ENCODE data around the gene MOAP1. TPM values are rescaled to one million over a fixed set of nuclear protein-coding genes. Genes with fewer than 3 reads are reported as not detected.
"Not testable (repeated sequence)": the region's sequence is repeated elsewhere in the genome, so short reads cannot be mapped to it uniquely, and the experiment has no call there.

The MOAP1 gene
- total RNA-seq (2014; rRNA removed; shearing (Covaris generic)): 82.9 and 91.5 TPM in 2 replicates
- 39.3 and 45.6 TPM in 2 replicates for polyA plus RNA-seq (2015; cell fraction: cytosol; rRNA removed)
- polyA plus RNA-seq (2015; cell fraction: nucleus; rRNA removed): 29.8 and 30.5 TPM in 2 replicates

- in situ Hi-C loops (cut with HindIII; ENCODE audit: low pct_unique_long_range_greater_than_20kb, low sequenced_read_pairs): no loop called here
- DNase-seq (ENCODE audit: low read depth, low spot score): peak; percentile 92
Observed at GRCh38 chr14:93184391-93185348, at the start of gene MOAP1, which contains the start of gene LYSET. MOAP1 (minus strand) TSS chr14:93184897; CDS start chr14:93184242, 655 bp downstream. LYSET (plus strand) TSS chr14:93185317; CDS start chr14:93185406, 89 bp downstream.

- in situ Hi-C loops (cut with HindIII; ENCODE audit: low pct_unique_long_range_greater_than_20kb, low sequenced_read_pairs); DNase-seq (ENCODE audit: low read depth, low spot score): not testable (repeated sequence)
Observed at GRCh38 chr14:93233078-93233477, 48.4 kb upstream of the MOAP1 start.

- in situ Hi-C loops (cut with HindIII; ENCODE audit: low pct_unique_long_range_greater_than_20kb, low sequenced_read_pairs): no loop called here
- DNase-seq (ENCODE audit: low read depth, low spot score): no peak
Observed at GRCh38 chr14:93232159-93232558, 47.5 kb upstream of the MOAP1 start.

- DNase-seq (ENCODE audit: low read depth, low spot score): peak; percentile 34
- in situ Hi-C loops (cut with HindIII; ENCODE audit: low pct_unique_long_range_greater_than_20kb, low sequenced_read_pairs): no loop called here
Observed at GRCh38 chr14:93231129-93231979, 46.7 kb upstream of the MOAP1 start.

- in situ Hi-C loops (cut with HindIII; ENCODE audit: low pct_unique_long_range_greater_than_20kb, low sequenced_read_pairs): no loop called here
Observed at GRCh38 chr14:93230539-93230938, 45.8 kb upstream of the MOAP1 start.

GRCh38 chr14:93228550-93228949 is 43.9 kb upstream of the MOAP1 start:
- in situ Hi-C loops (cut with HindIII; ENCODE audit: low pct_unique_long_range_greater_than_20kb, low sequenced_read_pairs): no loop called here

More at GRCh38 chr14:93230539-93230938, 45.8 kb upstream of the MOAP1 start:
- no peak for DNase-seq (ENCODE audit: low read depth, low spot score)

GRCh38 chr14:93223565-93223964 is 38.9 kb upstream of the MOAP1 start:
- in situ Hi-C loops (cut with HindIII; ENCODE audit: low pct_unique_long_range_greater_than_20kb, low sequenced_read_pairs): no loop called here
- DNase-seq (ENCODE audit: low read depth, low spot score): no peak

More at GRCh38 chr14:93228550-93228949, 43.9 kb upstream of the MOAP1 start:
- DNase-seq (ENCODE audit: low read depth, low spot score): no peak

- DNase-seq (ENCODE audit: low read depth, low spot score): no peak
- in situ Hi-C loops (cut with HindIII; ENCODE audit: low pct_unique_long_range_greater_than_20kb, low sequenced_read_pairs): no loop called here
Observed at GRCh38 chr14:93220509-93220908, 35.8 kb upstream of the MOAP1 start.

GRCh38 chr14:93219103-93219726 is 34.5 kb upstream of the MOAP1 start:
- DNase-seq (ENCODE audit: low read depth, low spot score): peak; percentile 82
- in situ Hi-C loops (cut with HindIII; ENCODE audit: low pct_unique_long_range_greater_than_20kb, low sequenced_read_pairs): no loop called here

- in situ Hi-C loops (cut with HindIII; ENCODE audit: low pct_unique_long_range_greater_than_20kb, low sequenced_read_pairs): no loop called here
- DNase-seq (ENCODE audit: low read depth, low spot score): no peak
Observed at GRCh38 chr14:93214598-93214997, 29.9 kb upstream of the MOAP1 start.

GRCh38 chr14:93212432-93212831 is 27.7 kb upstream of the MOAP1 start:
- no peak for DNase-seq (ENCODE audit: low read depth, low spot score)
- in situ Hi-C loops (cut with HindIII; ENCODE audit: low pct_unique_long_range_greater_than_20kb, low sequenced_read_pairs): no loop called here

GRCh38 chr14:93207468-93208308 is 23.0 kb upstream of the MOAP1 start:
- peak; percentile 60 for DNase-seq (ENCODE audit: low read depth, low spot score)
- in situ Hi-C loops (cut with HindIII; ENCODE audit: low pct_unique_long_range_greater_than_20kb, low sequenced_read_pairs): no loop called here

GRCh38 chr14:93206793-93207467 is 22.2 kb upstream of the MOAP1 start, which contains the start of the genes GON7 and UBR7:
GON7 (minus strand) TSS chr14:93207065; CDS start chr14:93207037, 28 bp downstream.
UBR7 (plus strand) TSS chr14:93207256; CDS start chr14:93207292, 36 bp downstream.
- in situ Hi-C loops (cut with HindIII; ENCODE audit: low pct_unique_long_range_greater_than_20kb, low sequenced_read_pairs): no loop called here
- DNase-seq (ENCODE audit: low read depth, low spot score): peak; percentile 98

- in situ Hi-C loops (cut with HindIII; ENCODE audit: low pct_unique_long_range_greater_than_20kb, low sequenced_read_pairs): no loop called here
Observed at GRCh38 chr14:93201155-93201704, 16.5 kb upstream of the MOAP1 start.

GRCh38 chr14:93200553-93200952 is 15.9 kb upstream of the MOAP1 start:
- no peak for DNase-seq (ENCODE audit: low read depth, low spot score)
- in situ Hi-C loops (cut with HindIII; ENCODE audit: low pct_unique_long_range_greater_than_20kb, low sequenced_read_pairs): no loop called here

More at GRCh38 chr14:93201155-93201704, 16.5 kb upstream of the MOAP1 start:
- DNase-seq (ENCODE audit: low read depth, low spot score): no peak

- in situ Hi-C loops (cut with HindIII; ENCODE audit: low pct_unique_long_range_greater_than_20kb, low sequenced_read_pairs): no loop called here
- DNase-seq (ENCODE audit: low read depth, low spot score): no peak
Observed at GRCh38 chr14:93199031-93199430, 14.3 kb upstream of the MOAP1 start.
